ENCODE results near the gene POLR3F.

DNA sequence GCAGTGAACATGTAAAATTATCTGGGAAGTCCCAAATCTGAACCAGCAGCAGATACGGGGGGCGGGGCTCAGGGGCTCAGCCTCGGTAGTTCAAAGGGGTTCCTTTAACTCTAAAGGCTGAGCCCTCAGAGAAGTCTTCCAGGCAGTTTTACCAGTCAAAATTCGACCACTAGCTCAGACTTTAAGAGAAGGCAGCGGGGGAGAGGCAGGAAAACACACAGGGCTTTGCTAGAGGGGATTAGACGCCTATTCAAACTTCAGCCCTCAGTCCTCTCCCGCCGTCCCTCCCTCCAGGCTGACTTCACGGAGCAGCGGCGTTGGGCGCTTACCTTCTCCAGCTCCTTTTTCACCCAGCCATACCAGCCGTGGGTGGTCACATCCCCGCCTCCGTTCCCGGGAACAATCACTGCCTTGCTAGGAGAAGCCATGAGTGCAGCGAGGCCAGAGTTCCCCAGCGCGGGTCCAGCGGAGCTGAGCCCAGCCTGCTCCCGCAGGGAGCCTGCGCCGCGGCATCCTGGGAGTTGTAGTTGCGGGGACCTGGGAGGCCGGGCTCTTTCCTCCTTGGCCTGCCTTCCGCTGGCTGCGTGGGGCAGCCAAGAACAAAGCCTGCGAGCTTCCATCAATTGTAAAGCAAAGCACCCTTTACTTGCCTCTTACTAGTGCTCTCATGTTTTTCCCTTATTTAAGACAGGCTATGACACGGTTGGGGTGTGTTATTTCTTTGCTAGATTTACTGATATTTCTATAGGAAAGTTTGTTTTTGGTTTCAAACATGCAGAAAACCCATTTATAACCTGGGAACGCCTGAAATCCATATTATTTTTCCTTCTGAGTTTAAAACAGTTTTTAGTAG, 29.8 kb downstream of the POLR3F start, which contains the start of gene RBBP9:
- no peak for TF ChIP-seq ZNF668 (CRISPR knock-in tag; IDR thresholded peaks at IDR 0.05)
- TF ChIP-seq, protein P1, sequence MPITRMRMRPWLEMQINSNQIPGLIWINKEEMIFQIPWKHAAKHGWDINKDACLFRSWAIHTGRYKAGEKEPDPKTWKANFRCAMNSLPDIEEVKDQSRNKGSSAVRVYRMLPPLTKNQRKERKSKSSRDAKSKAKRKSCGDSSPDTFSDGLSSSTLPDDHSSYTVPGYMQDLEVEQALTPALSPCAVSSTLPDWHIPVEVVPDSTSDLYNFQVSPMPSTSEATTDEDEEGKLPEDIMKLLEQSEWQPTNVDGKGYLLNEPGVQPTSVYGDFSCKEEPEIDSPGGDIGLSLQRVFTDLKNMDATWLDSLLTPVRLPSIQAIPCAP (CRISPR knock-in tag; IDR thresholded peaks at IDR 0.05; ENCODE audit: borderline replicate concordance): no peak
- TF ChIP-seq, protein P2, sequence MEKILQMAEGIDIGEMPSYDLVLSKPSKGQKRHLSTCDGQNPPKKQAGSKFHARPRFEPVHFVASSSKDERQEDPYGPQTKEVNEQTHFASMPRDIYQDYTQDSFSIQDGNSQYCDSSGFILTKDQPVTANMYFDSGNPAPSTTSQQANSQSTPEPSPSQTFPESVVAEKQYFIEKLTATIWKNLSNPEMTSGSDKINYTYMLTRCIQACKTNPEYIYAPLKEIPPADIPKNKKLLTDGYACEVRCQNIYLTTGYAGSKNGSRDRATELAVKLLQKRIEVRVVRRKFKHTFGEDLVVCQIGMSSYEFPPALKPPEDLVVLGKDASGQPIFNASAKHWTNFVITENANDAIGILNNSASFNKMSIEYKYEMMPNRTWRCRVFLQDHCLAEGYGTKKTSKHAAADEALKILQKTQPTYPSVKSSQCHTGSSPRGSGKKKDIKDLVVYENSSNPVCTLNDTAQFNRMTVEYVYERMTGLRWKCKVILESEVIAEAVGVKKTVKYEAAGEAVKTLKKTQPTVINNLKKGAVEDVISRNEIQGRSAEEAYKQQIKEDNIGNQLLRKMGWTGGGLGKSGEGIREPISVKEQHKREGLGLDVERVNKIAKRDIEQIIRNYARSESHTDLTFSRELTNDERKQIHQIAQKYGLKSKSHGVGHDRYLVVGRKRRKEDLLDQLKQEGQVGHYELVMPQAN (IDR thresholded peaks at IDR 0.05; ENCODE audit: borderline replicate concordance): no peak
- no peak for TF ChIP-seq ILF3 (IDR thresholded peaks at IDR 0.05; ENCODE audit: borderline replicate concordance)
- no peak for TF ChIP-seq POLR2AphosphoS5 (IDR thresholded peaks at IDR 0.05; ENCODE audit: control insufficient read depth, insufficient read depth, low read depth, low read length)
